HG02884 (cell line): Measurements from ENCODE around the gene MEMO1.
"Not testable (repeated sequence)": the region's sequence is repeated elsewhere in the genome, so short reads cannot be mapped to it uniquely, and the experiment has no call there.

ENCODE experiments used
- ATAC-seq: cut with Tn5 transposase; IDR thresholded peaks from one replicate; pipeline ENCODE4 v1.9.1; 2021; ENCODE audit warnings: mild to moderate bottlenecking, moderate library complexity; ENCODE audit not compliant: unreplicated experiment

MEMO1 gene

DNA sequence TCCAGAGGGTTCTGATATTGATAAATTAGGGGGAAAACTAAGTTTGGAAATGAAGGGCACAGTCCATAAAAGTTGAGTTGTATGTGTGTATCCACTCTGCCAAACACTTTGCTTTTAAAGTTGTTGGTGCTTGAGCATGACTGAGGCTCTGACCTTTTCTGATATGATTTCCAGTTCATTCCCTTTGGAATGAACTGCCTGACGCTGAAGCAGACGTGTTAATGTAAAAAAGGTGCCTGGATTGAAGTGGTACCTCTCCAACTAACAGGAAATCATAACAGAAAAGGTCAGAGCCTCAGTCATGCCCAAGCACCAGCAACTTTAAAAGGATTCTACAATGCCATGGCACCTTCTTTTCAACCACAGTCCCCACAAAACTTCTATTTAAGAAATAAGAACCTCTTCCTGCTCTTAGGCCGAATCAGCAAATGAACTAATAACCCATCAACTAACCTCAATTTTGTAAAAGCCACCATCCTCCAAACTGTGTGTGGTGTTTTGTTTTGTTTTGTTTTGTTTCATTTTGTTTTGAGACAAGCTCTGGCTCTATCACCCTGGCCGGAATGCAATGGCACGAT, 52.6 kb downstream of the MEMO1 start:
- ATAC-seq, result no peak

DNA sequence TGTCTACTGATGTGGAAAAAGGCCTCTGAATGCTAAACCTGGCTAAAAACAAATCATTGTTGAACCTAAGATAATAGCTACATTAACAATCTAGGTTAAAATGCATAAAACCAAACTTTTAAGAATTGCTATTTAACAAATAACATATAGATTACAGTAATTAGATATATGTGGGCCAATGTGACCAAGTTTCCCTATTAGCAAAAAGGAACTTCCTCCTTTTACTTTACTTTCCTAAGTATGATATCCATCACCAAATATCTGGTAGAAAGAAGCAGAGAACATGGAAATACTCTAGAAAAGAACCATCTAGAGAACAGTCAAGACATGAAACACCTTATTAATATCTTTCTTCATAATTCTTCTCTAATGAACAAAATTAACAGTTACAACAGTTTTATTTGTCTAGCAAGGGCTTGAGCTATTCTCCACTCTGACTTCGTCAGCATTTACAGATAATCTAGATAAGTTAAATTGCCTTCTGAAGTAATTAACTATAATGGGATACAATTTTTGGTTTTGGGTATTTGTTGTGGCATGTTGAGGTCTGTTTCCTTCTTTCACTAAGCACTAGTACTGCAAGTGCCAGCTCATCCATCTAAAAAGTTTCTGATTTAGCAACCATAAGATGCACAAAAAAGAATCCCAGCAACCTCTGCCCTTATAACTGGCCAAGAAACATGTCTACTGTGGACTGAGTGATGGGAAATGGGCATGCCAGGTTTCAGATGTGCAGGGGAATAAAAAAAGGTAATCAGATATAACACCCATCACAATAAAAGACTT, 53.3 kb downstream of the MEMO1 start:
- no peak for ATAC-seq

DNA sequence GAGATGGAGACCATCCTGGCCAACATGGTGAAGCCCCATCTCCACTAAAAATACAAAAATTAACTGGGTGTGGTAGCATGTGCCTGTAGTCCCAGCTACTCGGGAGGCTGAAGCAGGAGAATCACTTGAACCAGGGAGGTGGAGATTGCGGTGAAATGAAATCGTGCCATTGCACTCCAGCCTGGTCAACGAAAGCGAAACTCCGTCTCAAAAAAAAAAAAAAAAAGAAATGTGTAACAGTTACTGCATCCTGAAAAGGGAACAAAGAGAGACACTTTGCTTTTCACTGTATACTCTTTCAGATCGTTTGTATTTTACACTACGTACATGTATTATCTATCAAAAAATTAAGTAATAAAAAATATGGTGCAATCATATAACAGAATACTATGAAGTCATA, 53.9 kb downstream of the MEMO1 start:
- not testable (repeated sequence) for ATAC-seq

DNA sequence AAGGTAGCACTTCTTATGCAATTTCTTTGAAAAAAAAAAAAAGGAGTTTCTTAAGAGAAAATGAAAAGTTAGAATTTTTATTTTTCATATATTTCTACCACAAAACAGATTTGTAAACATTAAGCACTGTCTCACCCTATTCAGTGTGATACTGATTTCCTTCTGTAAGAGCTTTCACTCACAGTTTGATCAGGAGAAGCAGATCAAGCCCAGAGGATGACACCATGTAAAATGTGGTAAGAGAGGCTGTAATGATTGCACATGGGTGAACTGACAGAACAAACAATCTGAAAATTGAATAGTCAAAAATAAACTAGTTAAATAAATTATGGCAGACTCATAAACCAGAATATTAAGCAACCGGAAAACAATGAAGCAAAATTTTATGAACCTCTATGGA, 54.5 kb downstream of the MEMO1 start:
- no peak for ATAC-seq

DNA sequence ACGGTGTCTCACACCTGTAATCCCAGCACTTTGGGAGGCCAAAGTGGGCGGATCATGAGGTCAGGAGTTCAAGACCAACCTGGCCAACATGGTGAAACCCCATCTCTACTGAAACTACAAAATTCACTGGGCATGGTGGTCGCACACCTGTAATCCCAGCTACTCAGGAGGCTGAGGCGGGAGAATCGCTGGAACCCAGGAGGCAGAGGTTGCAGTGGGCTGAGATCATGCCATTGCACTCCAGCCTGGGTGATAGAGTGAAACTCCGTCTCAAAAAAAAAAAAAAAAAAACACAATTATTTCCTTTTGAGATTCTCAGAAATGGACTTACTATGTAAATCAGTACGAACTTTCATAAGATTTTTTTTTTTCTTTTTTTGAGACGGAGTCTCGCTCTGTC, 57.7 kb downstream of the MEMO1 start:
- not testable (repeated sequence) for ATAC-seq

DNA sequence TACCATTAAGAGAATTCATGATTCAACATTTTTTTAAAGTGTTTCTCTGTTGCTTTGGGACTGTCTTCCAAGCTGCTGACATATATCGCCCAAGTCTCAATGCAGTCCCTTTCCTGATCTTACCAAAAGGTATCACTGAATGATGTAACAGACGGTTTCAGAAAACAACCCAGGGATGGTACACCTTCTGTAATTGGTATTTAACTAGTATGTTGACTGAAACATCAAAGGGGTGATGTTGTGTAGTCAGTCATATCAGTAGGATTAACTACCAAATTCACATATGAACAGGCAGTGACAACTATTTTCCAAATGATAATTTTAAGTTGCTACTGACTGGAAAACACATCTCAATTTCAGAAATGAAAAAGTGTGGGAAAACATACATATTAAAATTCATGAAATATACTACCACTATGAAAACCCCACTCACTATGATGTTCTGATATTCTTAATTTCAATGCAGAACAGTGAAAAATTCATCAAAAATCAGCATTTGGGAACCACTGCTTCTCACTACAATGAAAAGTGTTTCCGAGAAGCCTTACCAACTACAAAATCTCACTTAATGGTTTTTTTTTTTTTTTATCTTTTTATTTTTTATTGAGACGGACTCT, 59.8 kb downstream of the MEMO1 start:
- no peak for ATAC-seq

DNA sequence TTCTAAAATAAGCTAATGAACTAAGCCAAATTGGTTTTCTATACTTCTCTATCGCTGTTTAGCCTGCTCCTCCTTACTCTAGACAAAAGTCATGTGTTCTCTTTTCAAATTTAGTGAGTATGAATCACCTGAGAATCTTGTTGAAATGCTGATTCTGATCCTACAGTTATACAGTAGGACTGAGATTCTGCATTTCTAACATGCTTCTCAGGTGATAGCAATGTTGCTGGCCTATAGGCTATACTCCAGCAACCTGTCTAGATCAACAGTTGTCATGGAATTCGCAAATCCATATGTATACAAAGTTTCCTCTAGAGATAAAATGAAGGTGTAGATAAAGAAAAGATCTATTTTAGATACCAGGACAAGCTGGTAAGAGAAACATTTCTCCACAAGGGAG, 62.9 kb downstream of the MEMO1 start:
- ATAC-seq, result no peak

DNA sequence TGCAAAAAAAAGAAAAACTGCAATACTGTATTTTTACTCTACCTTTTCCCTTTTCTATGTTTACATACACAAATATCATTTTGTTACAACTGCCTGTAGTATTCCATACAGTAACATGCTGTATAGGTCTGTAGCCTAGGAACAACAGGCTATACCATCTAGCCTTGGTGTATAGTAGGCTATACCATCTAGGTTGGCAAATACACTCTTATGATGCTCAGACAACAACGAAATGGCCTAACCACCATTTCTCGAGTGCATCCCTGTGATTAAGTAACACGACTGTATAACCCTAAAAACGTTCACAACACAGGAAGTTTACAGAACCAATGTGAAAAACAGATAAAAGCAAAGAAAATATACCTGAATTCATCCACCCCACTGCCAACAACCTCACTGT, 64.0 kb downstream of the MEMO1 start:
- no peak for ATAC-seq

DNA sequence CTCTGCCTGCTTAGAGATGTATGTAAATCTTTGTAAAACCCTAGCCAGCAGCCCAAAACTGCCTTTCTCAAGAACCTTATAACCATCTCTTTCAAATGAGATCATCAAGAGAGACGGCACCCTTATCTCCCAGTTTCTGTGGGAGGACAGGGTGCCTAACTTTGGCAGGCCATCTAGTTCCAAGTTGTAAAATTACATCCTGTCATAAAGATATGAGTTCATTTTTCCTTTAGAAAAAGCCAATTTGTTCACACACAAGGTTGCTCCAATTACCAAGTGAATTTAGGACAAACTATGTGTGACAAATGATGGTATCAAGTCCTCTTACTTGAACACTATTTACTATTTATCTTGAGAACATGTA, 65.3 kb downstream of the MEMO1 start:
- no peak for ATAC-seq

DNA sequence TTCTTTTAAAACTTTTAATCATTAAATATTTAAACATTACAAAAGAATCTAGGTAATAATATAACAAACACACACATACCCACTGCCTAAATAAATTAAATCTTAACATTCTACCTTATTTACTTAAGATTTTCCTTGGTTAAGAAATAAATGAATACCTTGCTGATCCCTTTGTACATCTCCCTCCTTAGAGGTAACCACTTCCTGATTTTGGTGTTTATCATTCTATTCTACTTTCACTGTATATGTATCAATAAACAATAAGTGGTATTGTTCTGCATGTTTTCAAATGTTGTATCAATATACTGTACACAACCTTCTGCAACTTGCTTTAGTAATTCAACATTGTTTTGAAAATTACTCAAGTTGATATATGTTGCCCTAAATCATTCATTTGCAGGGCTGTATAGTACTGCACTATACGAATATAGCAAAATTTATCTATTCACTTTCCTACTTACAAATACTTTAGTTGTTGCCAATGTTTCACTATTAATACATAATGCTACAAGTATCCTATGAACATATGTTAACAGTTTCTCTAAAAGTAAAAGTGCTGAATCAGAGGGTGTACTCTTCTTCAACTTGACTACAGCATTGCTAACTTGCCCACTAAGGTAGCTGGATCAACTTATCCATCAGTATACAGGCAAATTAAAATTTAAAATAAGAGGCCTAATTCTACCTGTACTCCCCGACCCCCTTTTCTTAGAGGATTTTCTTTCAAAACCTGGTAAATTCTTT, 65.8 kb downstream of the MEMO1 start:
- ATAC-seq, result no peak

DNA sequence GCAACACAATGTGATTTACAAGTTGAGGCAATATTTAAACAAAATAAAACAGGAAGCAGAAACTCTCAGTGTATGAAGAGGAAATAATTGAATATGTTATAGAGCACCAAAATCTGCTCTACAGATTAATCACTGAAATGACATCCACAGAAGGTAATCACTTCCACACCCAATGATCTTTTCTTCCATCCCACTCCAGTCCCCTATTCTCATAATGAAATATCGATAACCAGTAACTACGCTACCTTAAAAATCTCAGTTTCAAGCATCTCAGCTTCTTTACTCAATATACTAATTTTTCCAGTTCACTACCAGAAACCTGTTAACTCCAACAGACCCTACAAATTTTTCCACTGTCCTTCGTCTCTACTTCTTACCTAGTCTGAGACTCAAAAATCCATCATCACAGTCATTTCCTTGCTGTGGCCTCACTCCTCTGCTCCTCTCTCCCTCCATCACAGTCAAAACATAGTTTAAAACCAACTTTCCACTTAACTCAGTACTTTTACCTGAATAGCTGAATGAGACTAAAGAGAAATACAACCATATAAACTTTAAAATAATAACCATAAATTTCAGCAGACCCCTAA, 67.1 kb downstream of the MEMO1 start:
- no peak for ATAC-seq

DNA sequence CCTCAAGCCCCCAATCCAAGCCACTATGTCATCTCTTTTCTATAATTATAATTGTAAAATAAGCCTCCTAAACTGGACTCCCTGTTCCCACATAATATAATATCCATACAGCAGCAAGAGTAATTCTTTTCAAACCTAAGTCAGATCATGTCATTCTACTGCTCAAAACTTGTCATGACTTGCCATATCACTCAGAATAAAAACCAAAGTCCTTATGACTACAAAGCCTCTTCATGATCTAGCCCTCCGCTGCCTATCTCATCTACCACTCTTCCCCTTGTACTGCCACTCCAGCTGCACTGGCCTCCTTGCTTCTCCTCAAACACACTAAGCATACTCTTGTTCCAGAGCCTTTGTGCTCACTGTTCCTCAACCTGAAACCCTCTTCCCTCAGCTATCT, 69.9 kb downstream of the MEMO1 start:
- no peak for ATAC-seq

DNA sequence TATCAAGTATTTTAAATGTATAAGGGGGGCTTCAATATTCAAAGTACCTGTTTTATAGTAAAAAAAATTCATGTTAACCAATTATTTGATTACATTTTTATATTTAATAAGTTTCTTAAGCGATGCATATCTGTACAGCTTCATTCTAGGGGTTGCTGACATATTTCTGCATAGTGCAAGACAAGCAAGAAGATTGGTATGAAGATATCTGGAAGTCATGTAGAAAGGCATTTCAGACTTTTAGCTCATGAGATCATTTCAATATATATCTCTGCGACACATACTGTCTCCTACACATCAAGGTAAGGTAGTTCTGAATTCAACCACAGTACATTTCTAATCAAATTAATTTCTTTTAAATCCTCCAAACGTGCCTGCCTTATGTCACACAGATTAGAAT, 73.1 kb downstream of the MEMO1 start:
- no peak for ATAC-seq

DNA sequence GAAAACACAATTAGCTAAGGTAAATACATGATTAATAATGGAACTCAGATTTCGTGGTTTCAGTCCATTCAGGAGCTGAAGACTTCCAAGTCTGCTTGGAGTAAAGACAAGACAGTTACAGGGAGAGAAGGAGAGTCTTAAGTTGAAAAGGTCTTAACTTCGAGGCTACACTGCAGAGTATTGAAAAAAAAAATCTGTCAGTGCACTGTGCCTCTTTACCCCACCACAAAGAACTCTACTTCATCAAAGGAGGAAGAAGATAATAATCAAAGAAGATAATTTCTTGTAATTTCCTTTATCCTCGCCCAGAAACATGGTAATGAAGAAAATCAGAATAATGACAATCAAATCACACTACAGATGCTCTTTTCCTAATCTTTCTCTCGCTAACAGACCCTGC, 75.4 kb downstream of the MEMO1 start:
- no peak for ATAC-seq

DNA sequence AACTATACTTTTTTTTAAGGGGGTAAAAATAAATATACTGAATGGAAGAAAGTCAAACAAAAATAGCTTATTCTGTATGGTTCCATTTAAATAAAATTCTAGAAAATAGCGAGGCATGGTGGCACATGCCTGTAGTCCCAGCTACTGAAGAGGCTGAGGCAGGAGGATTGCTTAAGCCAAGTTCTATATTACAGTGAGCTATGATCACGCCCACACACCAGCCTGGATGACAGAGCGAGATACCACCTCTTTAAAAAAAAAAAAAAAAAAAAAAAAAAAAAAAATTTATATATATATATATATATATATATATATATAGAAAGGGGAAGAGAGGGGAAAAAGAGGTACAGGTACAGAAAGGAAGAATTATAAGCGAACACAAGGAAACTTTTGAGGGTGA, 77.7 kb downstream of the MEMO1 start:
- no peak for ATAC-seq

DNA sequence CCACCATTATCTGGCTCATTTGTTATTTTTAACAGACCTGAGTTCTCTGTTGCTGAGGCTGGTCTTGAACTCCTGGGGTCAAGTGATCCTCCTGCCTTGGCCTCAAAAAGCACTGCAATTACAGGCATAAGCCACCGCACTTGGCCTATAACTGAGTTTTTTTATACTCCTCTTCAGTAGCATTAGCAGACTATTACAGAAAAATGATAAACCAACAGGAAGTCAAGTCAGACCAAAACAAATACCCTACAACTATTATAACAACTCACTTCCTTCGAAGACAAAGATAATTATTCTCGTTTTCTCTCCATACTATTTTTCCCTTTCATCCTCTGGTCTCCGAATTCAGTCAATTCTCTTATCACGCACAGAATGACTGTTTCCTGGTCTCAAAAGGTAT, 78.2 kb downstream of the MEMO1 start:
- ATAC-seq, result no peak

DNA sequence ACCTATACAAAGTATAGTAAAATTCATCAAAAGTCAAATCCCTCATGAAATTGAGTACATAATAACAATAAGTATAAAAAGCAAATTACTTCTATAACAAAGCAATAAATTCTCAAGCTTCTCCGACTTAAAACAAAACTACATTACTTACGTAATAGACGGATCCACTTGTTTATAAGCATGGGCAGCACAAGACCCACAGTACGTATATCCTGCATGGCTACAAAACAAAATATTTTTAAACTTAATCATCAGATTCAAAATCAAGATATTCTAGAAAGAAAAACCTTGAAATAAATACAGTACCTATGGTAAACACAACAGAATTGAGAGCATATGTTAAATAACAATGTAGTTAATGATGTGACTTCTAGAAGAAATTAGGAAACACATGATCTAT, 78.9 kb downstream of the MEMO1 start:
- ATAC-seq, result no peak

DNA sequence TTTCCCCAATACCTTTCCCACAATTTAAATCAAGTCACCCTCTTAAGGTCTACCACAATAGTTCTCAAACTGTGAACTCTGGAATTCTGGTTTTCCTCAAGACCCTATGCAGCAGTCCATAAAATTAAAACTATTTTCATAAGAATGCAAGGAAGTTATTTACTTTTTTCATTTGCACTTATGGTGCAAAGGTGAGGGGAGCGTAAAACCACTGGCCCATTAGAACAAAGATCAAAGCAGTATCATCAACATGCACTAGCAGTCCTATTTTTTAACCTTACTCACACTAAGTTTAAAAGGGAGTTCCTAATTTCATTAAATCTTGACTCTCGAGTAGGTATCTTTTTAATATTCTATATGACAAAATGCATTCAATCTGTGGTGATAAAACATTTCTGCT, 85.3 kb downstream of the MEMO1 start:
- no peak for ATAC-seq

DNA sequence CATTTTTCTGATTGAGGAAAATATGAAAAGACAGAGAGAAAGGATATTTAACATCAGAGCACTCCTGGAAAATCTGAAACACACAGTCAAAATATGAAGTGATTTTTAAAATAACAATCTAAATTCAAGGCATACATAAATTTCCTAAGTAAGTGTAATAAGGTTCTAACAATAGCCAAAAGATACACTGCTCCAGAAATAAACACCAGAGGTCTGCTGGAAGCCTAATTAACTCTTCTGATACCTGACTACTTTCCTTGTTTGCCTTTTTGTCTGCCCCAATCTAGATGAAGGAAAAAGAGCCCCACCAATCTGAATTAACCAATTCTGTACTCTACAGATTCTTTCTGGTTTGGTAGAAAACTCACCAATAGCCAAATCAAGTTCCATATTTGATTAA, 87.1 kb downstream of the MEMO1 start:
- no peak for ATAC-seq

DNA sequence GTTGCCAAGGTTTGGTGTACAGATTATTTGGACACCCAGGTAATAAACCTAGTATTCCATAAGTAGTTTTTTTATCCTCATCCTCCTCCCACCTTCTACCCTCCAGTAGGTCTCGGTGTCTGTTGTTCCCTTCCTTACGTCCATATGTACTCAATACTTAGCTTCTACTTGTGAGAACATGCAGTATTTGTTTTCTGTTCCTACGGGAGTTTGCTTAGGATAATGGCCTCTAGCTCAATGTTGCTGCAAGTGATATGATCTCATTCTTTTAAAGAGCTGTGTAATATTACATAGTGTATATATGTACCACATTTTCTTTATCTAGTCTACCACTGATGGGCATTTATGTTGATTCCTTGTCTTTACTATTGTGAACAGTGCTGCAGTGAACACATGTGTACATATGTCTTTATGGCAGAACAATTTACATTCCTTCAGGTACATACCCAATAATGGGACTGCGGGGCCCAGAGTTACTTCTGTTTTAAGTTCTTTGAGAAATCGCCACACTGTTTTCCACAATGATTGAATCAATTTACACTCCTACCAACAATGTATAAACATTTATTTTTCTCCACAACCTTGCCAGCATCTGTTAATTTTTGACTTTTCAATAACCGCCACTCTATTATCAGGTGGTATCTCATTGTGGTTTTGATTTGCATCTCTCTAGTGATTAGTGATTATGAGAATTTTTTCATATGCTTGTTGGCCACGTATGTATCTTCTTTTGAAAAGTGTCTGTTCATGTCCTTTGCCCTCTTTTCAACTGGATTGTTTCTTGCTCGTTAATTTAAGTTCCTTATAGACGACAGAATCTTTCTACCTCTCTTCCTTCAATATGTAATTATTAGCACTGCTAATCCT, 88.0 kb downstream of the MEMO1 start:
- ATAC-seq, result no peak

DNA sequence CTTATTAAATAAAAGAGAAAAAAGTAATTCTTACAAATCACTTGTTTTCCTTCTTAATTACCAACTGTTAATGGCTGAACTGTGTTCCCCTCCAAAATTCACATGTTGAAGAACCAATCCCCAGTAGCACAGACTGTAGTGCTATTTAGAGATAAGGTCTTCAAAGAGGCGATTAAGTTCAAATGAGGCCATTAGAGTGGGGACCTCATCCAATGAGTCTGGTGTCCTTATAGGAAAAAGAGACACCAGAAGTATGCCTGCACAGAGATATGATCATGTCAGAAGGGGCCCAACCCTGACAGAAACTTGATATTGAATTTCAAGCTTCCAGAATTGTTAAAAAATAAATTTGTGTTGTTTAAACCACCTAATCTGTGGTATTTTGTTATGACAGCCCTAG, 89.8 kb downstream of the MEMO1 start:
- no peak for ATAC-seq
